ENCODE data around the gene KCNK2. TPM values are rescaled to one million over a fixed set of nuclear protein-coding genes. Genes with fewer than 3 reads are reported as not detected.
A peak's percentile ranks its signal among the peaks of the same experiment; 100 is the strongest.

Gene KCNK2
- total RNA-seq, 1 experiment from 2014 or later = 5.7 TPM

- Mint-ChIP-seq H3K27me3 (ENCODE audit: insufficient read depth, unreplicated experiment) (no peaks in the 10 kb centered on the region), H3K27ac (ENCODE audit: low read depth, unreplicated experiment) (peak overlapping the region; percentile 97), H3K4me3 (ENCODE audit: unreplicated experiment) (no peak overlapping the region), H3K9me3 (ENCODE audit: unreplicated experiment) (peaks cover 7% of the 10 kb centered on the region), H3K36me3 (ENCODE audit: insufficient read depth, unreplicated experiment) (peaks cover 7% of the 10 kb centered on the region), H3K4me1 (ENCODE audit: insufficient read depth, unreplicated experiment) (peaks cover 56% of the 10 kb centered on the region)
- no TSS peak for BruUV-seq (replicated peaks)
- TF ChIP-seq, protein P1, sequence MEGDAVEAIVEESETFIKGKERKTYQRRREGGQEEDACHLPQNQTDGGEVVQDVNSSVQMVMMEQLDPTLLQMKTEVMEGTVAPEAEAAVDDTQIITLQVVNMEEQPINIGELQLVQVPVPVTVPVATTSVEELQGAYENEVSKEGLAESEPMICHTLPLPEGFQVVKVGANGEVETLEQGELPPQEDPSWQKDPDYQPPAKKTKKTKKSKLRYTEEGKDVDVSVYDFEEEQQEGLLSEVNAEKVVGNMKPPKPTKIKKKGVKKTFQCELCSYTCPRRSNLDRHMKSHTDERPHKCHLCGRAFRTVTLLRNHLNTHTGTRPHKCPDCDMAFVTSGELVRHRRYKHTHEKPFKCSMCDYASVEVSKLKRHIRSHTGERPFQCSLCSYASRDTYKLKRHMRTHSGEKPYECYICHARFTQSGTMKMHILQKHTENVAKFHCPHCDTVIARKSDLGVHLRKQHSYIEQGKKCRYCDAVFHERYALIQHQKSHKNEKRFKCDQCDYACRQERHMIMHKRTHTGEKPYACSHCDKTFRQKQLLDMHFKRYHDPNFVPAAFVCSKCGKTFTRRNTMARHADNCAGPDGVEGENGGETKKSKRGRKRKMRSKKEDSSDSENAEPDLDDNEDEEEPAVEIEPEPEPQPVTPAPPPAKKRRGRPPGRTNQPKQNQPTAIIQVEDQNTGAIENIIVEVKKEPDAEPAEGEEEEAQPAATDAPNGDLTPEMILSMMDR (IDR thresholded peaks at IDR 0.05; ENCODE audit: unreplicated experiment) = no peak
- ChIA-PET CTCF (interaction anchor here (0.6 to 1.3 kb wide), 5 partner anchors 16 to 310 kb away, joined by 3 to 5 read pairs (median 3); no protein-coding TSS in a partner anchor), POLR2A (interaction anchor here (0.9 to 4.1 kb wide), 7 partner anchors 10 to 449 kb away, joined by 3 to 46 read pairs (median 12); partner anchors contain the start of gene KCTD3)
- intact Hi-C loops (cut with micrococcal nuclease) = no loop called here
- no peak for DNase-seq (ENCODE audit: unreplicated experiment)
Observed at GRCh38 chr1:215119056-215119455, 36.5 kb downstream of the KCNK2 start.

DNA sequence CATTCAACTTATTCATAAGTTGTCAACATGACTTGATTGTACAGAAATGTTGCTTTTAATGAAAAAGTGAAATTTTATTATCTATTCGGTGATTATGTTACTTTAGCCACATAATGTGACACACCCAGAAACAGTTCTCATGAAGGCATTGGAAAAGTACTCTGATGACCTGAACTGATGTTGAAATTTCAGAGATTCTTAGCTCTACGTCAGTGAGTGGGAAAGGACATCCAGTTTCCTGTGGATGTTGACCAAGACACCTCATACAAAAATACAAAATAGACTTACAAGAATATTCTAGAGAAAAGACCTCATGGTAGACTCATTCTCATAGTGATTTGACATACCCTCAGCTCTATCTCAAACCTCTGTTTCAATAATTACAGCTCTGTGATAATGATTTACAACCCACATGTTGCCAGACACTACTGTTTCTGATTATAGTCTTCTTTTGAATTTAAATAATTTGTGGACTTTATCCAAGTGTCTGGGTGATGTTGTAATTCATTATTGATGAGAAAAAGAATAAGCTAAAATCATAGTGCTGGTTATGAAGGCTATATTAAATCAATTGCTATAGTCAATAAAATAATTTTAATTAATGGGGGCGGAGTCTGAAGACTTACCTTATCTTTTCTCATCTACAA lies 37.3 kb downstream of the KCNK2 start:
- TSS peak; percentile 96 for BruUV-seq (replicated peaks)
- peaks cover 7% of the 10 kb centered on the region for H3K36me3 Mint-ChIP-seq (ENCODE audit: insufficient read depth, unreplicated experiment)
- peak; percentile 88 for DNase-seq (ENCODE audit: unreplicated experiment)
- no peaks in the 10 kb centered on the region for H3K27me3 Mint-ChIP-seq (ENCODE audit: insufficient read depth, unreplicated experiment)
- TF ChIP-seq, protein P1 (IDR thresholded peaks at IDR 0.05; ENCODE audit: unreplicated experiment) = no peak
- CTCF ChIA-PET = interaction anchor here (0.6 to 1.3 kb wide), 7 partner anchors 10 to 515 kb away, joined by 3 to 5 read pairs (median 3); no protein-coding TSS in a partner anchor
- peak overlapping the region; percentile 2 for H3K4me3 Mint-ChIP-seq (ENCODE audit: unreplicated experiment)
- peaks cover 48% of the 10 kb centered on the region for H3K4me1 Mint-ChIP-seq (ENCODE audit: insufficient read depth, unreplicated experiment)
- intact Hi-C loops (cut with micrococcal nuclease) = no loop called here
- H3K27ac Mint-ChIP-seq (ENCODE audit: low read depth, unreplicated experiment) = peak overlapping the region; percentile 97
- H3K9me3 Mint-ChIP-seq (ENCODE audit: unreplicated experiment) = peaks cover 7% of the 10 kb centered on the region
- POLR2A ChIA-PET = interaction anchor here (0.5 to 4.1 kb wide), 8 partner anchors 10 to 906 kb away, joined by 3 to 46 read pairs (median 8); partner anchors contain the start of gene KCTD3

DNA sequence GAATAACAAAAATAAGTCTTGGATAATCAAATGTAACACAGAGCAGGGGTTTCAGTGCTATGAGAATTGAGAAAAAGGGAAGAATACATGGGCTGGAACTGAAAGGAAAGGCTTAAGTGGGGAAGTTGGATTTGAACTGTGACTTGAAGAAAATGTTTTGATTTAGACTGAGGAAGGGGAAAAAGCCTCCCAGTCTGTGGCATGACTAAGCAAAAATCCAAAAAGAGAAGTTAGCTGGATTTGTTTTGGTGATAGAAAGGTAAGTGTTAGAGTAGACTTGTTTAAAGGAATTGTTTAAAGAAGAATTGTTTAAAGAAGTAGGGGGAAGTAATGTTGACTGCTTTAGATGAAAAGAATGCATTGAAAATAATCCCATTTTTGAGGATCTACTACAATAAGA lies 46.0 kb downstream of the KCNK2 start:
- TF ChIP-seq, protein P1 (IDR thresholded peaks at IDR 0.05; ENCODE audit: unreplicated experiment) = no peak
- Mint-ChIP-seq H3K9me3 (ENCODE audit: unreplicated experiment) (no peaks in the 10 kb centered on the region), H3K27ac (ENCODE audit: low read depth, unreplicated experiment) (no peak overlapping the region), H3K36me3 (ENCODE audit: insufficient read depth, unreplicated experiment) (no peaks in the 10 kb centered on the region), H3K4me1 (ENCODE audit: insufficient read depth, unreplicated experiment) (peaks cover 12% of the 10 kb centered on the region), H3K27me3 (ENCODE audit: insufficient read depth, unreplicated experiment) (no peaks in the 10 kb centered on the region), H3K4me3 (ENCODE audit: unreplicated experiment) (no peak overlapping the region)
- no peak for DNase-seq (ENCODE audit: unreplicated experiment)
- CTCF ChIA-PET = interaction anchor here (0.7 to 2.5 kb wide), 3 partner anchors 18 to 319 kb away, joined by 3 to 6 read pairs (median 5); no protein-coding TSS in a partner anchor
- no TSS peak for BruUV-seq (replicated peaks)
- intact Hi-C loops (cut with micrococcal nuclease) = no loop called here
- POLR2A ChIA-PET = interaction anchor here (0.7 to 3.6 kb wide), 3 partner anchors 9 to 847 kb away, joined by 4 to 18 read pairs (median 5); partner anchors contain the start of gene SMYD2

GRCh38 chr1:215131291-215131690 lies 48.8 kb downstream of the KCNK2 start:
- Mint-ChIP-seq H3K27ac (ENCODE audit: low read depth, unreplicated experiment) (no peak overlapping the region), H3K4me3 (ENCODE audit: unreplicated experiment) (no peak overlapping the region)

More at GRCh38 chr1:215131291-215131690, 48.8 kb downstream of the KCNK2 start:
- TF ChIP-seq, protein P1 (IDR thresholded peaks at IDR 0.05; ENCODE audit: unreplicated experiment) = no peak
- BruUV-seq (replicated peaks) = no TSS peak
- no peak for DNase-seq (ENCODE audit: unreplicated experiment)
- Mint-ChIP-seq H3K4me1 (ENCODE audit: insufficient read depth, unreplicated experiment) (peaks cover 21% of the 10 kb centered on the region), H3K9me3 (ENCODE audit: unreplicated experiment) (no peaks in the 10 kb centered on the region), H3K27me3 (ENCODE audit: insufficient read depth, unreplicated experiment) (no peaks in the 10 kb centered on the region), H3K36me3 (ENCODE audit: insufficient read depth, unreplicated experiment) (no peaks in the 10 kb centered on the region)
- intact Hi-C loops (cut with micrococcal nuclease) = no loop called here
- ChIA-PET CTCF (interaction anchor here (4.5 to 5.8 kb wide), 2 partner anchors 15 to 322 kb away, joined by 33 to 68 read pairs; no protein-coding TSS in a partner anchor), POLR2A (interaction anchor here (0.8 to 4.5 kb wide), 5 partner anchors 11 to 104 kb away, joined by 3 to 54 read pairs (median 18); no protein-coding TSS in a partner anchor)
